GM23248 (cell line): ENCODE measurements around the gene FAM131C. TPM values are rescaled to one million over a fixed set of nuclear protein-coding genes. Genes with fewer than 3 reads are reported as not detected.
A peak's percentile ranks its signal among the peaks of the same experiment; 100 is the strongest.

Experiments used
- DNase-seq: peaks from one replicate; pipeline ENCODE4 v3.0.0-alpha.2; 2015
- H2AFZ ChIP-seq: fragments of 200-600 bp; sonication (generic); 2 replicates; pipeline ENCODE4 v1.6.1; 2016; ENCODE audit warnings: antibody characterized with exemption
- H3F3A ChIP-seq: fragments of 200-600 bp; sonication (generic); 2 replicates; pipeline ENCODE4 v1.6.1; 2016; ENCODE audit warnings: mild to moderate bottlenecking, antibody characterized with exemption, mixed run types; ENCODE audit not compliant: insufficient read depth
- H3K27ac ChIP-seq: fragments of 200-600 bp; sonication (generic); 2 replicates; pipeline ENCODE4 v1.5.1; 2016; ENCODE audit warnings: mild to moderate bottlenecking
- H3K27me3 ChIP-seq: fragments of 200-600 bp; sonication (generic); replicated peaks from 2 replicates; pipeline ENCODE4 v1.6.1; 2016; ENCODE audit warnings: mild to moderate bottlenecking; ENCODE audit not compliant: insufficient read depth
- H3K36me3 ChIP-seq: fragments of 200-600 bp; sonication (generic); 2 replicates; pipeline ENCODE4 v1.6.1; 2016; ENCODE audit warnings: low read depth, mild to moderate bottlenecking
- H3K4me1 ChIP-seq: fragments of 200-600 bp; sonication (generic); 2 replicates; pipeline ENCODE4 v1.6.1; 2016; ENCODE audit warnings: mild to moderate bottlenecking; ENCODE audit not compliant: insufficient read depth
- H3K4me2 ChIP-seq: fragments of 200-600 bp; sonication (generic); one replicate; pipeline ENCODE4 v1.6.1; 2016; ENCODE audit warnings: mild to moderate bottlenecking; ENCODE audit not compliant: unreplicated experiment
- H3K4me3 ChIP-seq: fragments of 200-600 bp; sonication (generic); 2 replicates; pipeline ENCODE4 v1.5.1; 2016; ENCODE audit warnings: mild to moderate bottlenecking
- H3K79me2 ChIP-seq: fragments of 200-600 bp; sonication (generic); 2 replicates; pipeline ENCODE4 v1.6.1; 2016; ENCODE audit warnings: mild to moderate bottlenecking; ENCODE audit not compliant: insufficient read depth
- H3K9ac ChIP-seq: fragments of 200-600 bp; sonication (generic); 2 replicates; pipeline ENCODE4 v1.6.1; 2016; ENCODE audit warnings: mild to moderate bottlenecking
- H3K9me2 ChIP-seq: fragments of 200-600 bp; sonication (generic); 2 replicates; pipeline ENCODE4 v1.6.1; 2016; ENCODE audit warnings: mixed run types, mild to moderate bottlenecking, moderate library complexity; ENCODE audit not compliant: insufficient read depth
- H3K9me3 ChIP-seq: fragments of 200-600 bp; sonication (generic); one replicate; pipeline ENCODE4 v1.6.1; 2017; ENCODE audit warnings: low read depth
- H4K20me1 ChIP-seq: fragments of 200-600 bp; sonication (generic); 2 replicates; pipeline ENCODE4 v1.6.0; 2016; ENCODE audit not compliant: insufficient read depth
- EZH2 ChIP-seq: fragments of 200-600 bp; sonication (generic); IDR thresholded peaks from 2 replicates; pipeline ENCODE4 v1.6.1; 2018; ENCODE audit warnings: antibody characterized with exemption, mild to moderate bottlenecking; ENCODE audit not compliant: insufficient read depth, poor library complexity, severe bottlenecking
- EZH2phosphoT487 ChIP-seq: fragments of 200-600 bp; sonication (generic); IDR thresholded peaks from 2 replicates; pipeline ENCODE4 v1.6.1; 2018; ENCODE audit warnings: antibody characterized with exemption, moderate library complexity, mild to moderate bottlenecking, low read depth; ENCODE audit not compliant: insufficient read depth
- WGBS, 2 experiments: methylation state at CpG; one replicate each; pipeline ENCODE4 v1.1.6; 2015 to 2017; ENCODE audit warnings: low lambda C conversion rate in 2 of 2, low coverage in 1 of 2; ENCODE audit errors: missing lambda C conversion rate in 2 of 2; 5-methylcytosine and 5-hydroxymethylcytosine counted together
- in situ Hi-C: fragments of 300-500 bp; cut with MboI; formaldehyde crosslinking; loops from 2 replicates; pipeline ENCODE4 v1.15.0; 2020
- polyA plus RNA-seq: library from polyadenylated mRNA; unstranded; fragments of >200 nt; fragmentation: Nextera tagmentation; extraction: Ambion mirVana; gene quantifications from 2 replicates; pipeline ENCODE4 v1.2.1, GENCODE V29; 2016
- total RNA-seq: library from RNA; depleted of rRNA; stranded (reverse); fragments of >200 nt; shearing (Covaris generic); gene quantifications from 2 replicates; pipeline ENCODE4 v1.2.3, GENCODE V29; 2014

FAM131C gene
- total and polyA plus RNA-seq, 2 experiments from 2014 or later: 0.97 to 1.3 TPM

GRCh38 chr1:16078925-16079656 is 5.6 kb upstream of the FAM131C start:
- WGBS, 2 experiments: 35% methylated on average over 9 to 10 of the region's 10 CpGs
- no peak overlapping the region for H3K4me2 ChIP-seq
- peaks cover 23% of the 10 kb centered on the region for H3K4me1 ChIP-seq
- H3K36me3 ChIP-seq: no peaks in the 10 kb centered on the region
- H3K79me2 ChIP-seq: no peaks in the 10 kb centered on the region
- no peak for TF ChIP-seq EZH2
- no peak for TF ChIP-seq EZH2phosphoT487
- DNase-seq: peak; percentile 83
- no peaks in the 10 kb centered on the region for H3K9me3 ChIP-seq
- no peak overlapping the region for H3K4me3 ChIP-seq
- no peaks in the 10 kb centered on the region for H4K20me1 ChIP-seq
- peaks cover 16% of the 10 kb centered on the region for H3F3A ChIP-seq
- no peak overlapping the region for H3K9ac ChIP-seq
- H3K9me2 ChIP-seq: no peaks in the 10 kb centered on the region
- no peak overlapping the region for H3K27ac ChIP-seq
- no peaks in the 10 kb centered on the region for H3K27me3 ChIP-seq
- H2AFZ ChIP-seq: peak overlapping the region; percentile 33
- in situ Hi-C loops: loop anchor here (5.0 to 25.0 kb wide), 2 partner anchors 108 to 283 kb away; partner anchors contain the start of genes FBXO42 and SZRD1

DNA sequence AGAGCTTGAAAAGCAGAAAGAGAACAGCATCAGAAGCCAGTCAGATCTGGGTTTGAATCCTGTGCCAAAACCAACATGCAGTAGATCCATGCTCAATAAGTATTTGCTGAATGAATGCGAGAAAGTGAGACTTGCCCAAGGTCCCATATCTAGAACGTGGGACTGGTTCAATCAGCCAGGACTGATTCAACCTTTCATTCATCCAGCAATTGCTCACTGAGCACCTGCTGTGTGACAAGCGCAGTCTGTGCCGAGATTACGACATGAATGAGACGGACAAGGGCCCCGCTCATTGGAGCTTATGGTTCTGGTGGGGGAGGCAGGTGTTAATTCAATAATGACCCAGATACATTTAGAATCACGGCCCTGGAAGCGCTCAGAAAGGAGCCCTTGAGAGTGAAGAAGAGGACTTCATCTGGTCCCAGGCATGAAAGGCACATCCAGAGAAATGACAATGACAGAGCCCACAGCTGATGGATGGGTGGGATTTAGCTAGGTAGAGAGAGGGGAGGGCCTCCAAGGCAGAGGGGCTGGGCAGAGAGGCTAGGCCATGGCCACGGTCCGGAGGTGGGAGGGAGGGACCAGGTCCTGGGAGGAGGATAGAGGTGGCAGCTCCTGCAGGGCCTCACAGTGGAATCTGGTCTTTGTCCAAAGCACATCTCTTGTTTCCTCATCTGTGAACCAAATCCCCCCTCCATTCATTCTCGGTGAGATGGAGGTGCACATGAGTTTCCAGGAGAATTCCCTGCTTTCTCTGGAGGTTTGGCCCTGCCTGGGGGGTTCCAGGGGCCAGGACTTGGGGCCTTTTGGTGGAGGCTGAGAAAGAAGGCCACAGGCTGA is 4.2 kb upstream of the FAM131C start:
- Histone ChIP-seq H3K9me2 (no peaks in the 10 kb centered on the region), H3K27ac (no peak overlapping the region), H3K27me3 (no peaks in the 10 kb centered on the region), H3K36me3 (no peaks in the 10 kb centered on the region), H2AFZ (no peak overlapping the region), H3K4me3 (no peak overlapping the region), H4K20me1 (no peaks in the 10 kb centered on the region), H3F3A (peaks cover 16% of the 10 kb centered on the region), H3K4me2 (no peak overlapping the region), H3K79me2 (no peaks in the 10 kb centered on the region), H3K9me3 (no peaks in the 10 kb centered on the region), H3K4me1 (peaks cover 23% of the 10 kb centered on the region), H3K9ac (no peak overlapping the region)
- DNase-seq: peak; percentile 27
- 77 to 84% methylated on average over 12 of the region's 12 CpGs for WGBS, 2 experiments
- TF ChIP-seq EZH2phosphoT487 (no peak), EZH2 (no peak)
- in situ Hi-C loops: loop anchor here (5.0 to 25.0 kb wide), 2 partner anchors 110 to 285 kb away; partner anchors contain the start of genes FBXO42 and SZRD1

DNA sequence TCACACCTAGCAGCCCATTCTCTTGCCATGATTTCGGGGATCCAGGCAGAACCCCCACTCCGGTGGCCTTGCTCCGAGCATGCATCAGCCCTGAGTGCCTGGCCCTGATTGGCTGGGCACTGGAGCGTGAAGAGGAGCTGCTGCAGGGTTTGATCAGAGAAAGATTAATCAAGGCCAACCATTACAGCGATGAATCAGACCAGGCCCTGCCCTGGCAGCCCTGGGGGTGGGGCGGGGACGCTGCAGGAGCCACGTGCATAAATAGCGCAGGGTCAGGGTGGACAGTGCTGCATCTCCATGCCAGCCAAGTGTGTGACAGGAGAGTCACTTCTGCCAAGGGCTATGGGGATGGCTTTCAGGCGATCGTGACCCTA is 3.4 kb upstream of the FAM131C start:
- Histone ChIP-seq H3K9me3 (no peaks in the 10 kb centered on the region), H3F3A (peaks cover 16% of the 10 kb centered on the region), H3K27ac (peak overlapping the region; percentile 64), H3K4me2 (no peak overlapping the region), H3K4me3 (no peak overlapping the region), H3K27me3 (no peaks in the 10 kb centered on the region), H3K36me3 (no peaks in the 10 kb centered on the region), H3K9me2 (no peaks in the 10 kb centered on the region), H3K9ac (peak overlapping the region; percentile 47; the same call in 1 of the 2 replicates), H3K4me1 (peaks cover 23% of the 10 kb centered on the region), H2AFZ (no peak overlapping the region), H3K79me2 (no peaks in the 10 kb centered on the region), H4K20me1 (no peaks in the 10 kb centered on the region)
- peak; percentile 81 for DNase-seq
- 41 to 49% methylated on average over 11 of the region's 11 CpGs for WGBS, 2 experiments
- in situ Hi-C loops: loop anchor here (5.0 to 25.0 kb wide), 2 partner anchors 110 to 285 kb away; partner anchors contain the start of genes FBXO42 and SZRD1
- TF ChIP-seq EZH2 (no peak), EZH2phosphoT487 (no peak)

DNA sequence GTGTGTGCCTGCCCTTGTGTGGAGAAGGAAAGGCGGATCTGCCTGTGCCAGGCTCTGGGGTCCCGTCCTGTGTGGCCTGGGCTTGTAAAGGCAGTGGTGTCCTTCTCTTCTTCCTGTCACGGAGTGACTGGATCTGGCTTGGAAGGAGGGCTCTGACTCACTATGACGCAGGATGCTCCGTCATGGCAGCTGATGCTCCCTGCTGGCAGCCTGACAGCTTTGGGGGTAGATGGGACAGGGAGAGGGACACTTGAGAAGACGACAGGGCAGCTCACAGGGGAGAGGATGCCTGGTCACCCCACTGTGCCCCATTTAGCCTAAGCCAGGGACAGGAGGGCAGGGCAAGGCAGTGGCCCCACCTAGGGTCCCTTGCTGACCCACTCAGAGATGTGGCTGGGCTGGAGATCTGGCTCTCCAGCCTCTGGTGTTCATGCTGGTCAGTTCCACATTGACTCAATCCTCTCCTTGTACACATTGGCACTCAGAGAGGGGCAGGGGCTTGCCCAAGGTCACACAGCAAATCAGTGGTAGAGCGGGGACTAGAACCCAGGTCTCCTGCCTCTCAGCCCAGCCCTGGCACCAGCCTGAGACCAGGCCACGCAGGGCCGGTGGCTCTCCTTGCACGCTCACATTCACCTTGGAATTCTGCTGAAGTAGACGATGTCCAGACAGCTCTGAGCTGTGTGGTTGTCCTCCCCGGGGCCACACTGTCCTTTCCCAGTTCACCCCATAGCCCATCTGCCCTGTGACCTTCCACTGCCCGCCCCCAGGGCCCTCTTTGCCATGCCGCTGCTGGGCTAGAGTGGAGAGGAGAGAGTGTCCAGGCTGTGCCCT is 2.8 kb upstream of the FAM131C start:
- no peaks in the 10 kb centered on the region for H3K79me2 ChIP-seq
- no peaks in the 10 kb centered on the region for H3K36me3 ChIP-seq
- peak overlapping the region; percentile 58 for H3K4me2 ChIP-seq
- 42 to 53% methylated on average over 12 to 14 of the region's 14 CpGs for WGBS, 2 experiments
- H4K20me1 ChIP-seq: no peaks in the 10 kb centered on the region
- no peaks in the 10 kb centered on the region for H3K9me3 ChIP-seq
- H3K4me1 ChIP-seq: peaks cover 23% of the 10 kb centered on the region
- H3K9me2 ChIP-seq: no peaks in the 10 kb centered on the region
- peak; percentile 96 for DNase-seq
- H3K27me3 ChIP-seq: no peaks in the 10 kb centered on the region
- H3F3A ChIP-seq: peaks cover 16% of the 10 kb centered on the region
- H3K4me3 ChIP-seq: no peak overlapping the region
- H3K9ac ChIP-seq: peak overlapping the region; percentile 47
- in situ Hi-C loops: loop anchor here (5.0 to 25.0 kb wide), 2 partner anchors 111 to 286 kb away; partner anchors contain the start of genes FBXO42 and SZRD1
- peak overlapping the region; percentile 64 for H3K27ac ChIP-seq
- no peak for TF ChIP-seq EZH2phosphoT487
- H2AFZ ChIP-seq: no peak overlapping the region
